ENCODE measurements around the gene IL17RD.

GRCh38 chr3:57128826-57129667 lies 36.1 kb downstream of the IL17RD start:
- TF ChIP-seq CTCF (IDR thresholded peaks at IDR 0.05), result no peak
- no peak for TF ChIP-seq POLR2AphosphoS5 (IDR thresholded peaks at IDR 0.05; ENCODE audit: insufficient read depth in 1 of 2, low read depth in 1 of 2)

Data from vagina (tissue), 2 donors.